DOHH2 (cell line): ENCODE measurements around the gene SH2D2A.

Experiments used
- H3F3A ChIP-seq: fragments of 200-600 bp; sonication (generic), shearing (Covaris generic); 2 replicates; pipeline ENCODE4 v1.6.0; 2016; ENCODE audit warnings: antibody characterized with exemption, mild to moderate bottlenecking; ENCODE audit not compliant: control insufficient read depth, insufficient read depth
- H3K27ac ChIP-seq: fragments of 200-600 bp; sonication (generic); 2 replicates; pipeline ENCODE4 v1.5.1; 2014; ENCODE audit warnings: low read depth, mild to moderate bottlenecking, low read length, moderate library complexity
- H3K27me3 ChIP-seq: fragments of 200-600 bp; sonication (generic); 2 replicates; pipeline ENCODE4 v1.6.1; 2014; ENCODE audit warnings: mild to moderate bottlenecking, low read length, mixed read lengths; ENCODE audit not compliant: control insufficient read depth
- H3K36me3 ChIP-seq: fragments of 200-600 bp; sonication (generic); 2 replicates; pipeline ENCODE4 v1.6.1; 2014; ENCODE audit warnings: mild to moderate bottlenecking, low read length, moderate library complexity, mixed read lengths; ENCODE audit not compliant: control insufficient read depth
- H3K4me1 ChIP-seq: fragments of 200-600 bp; sonication (generic); 2 replicates; pipeline ENCODE4 v1.6.1; 2014; ENCODE audit warnings: mild to moderate bottlenecking, low read length, mixed read lengths; ENCODE audit not compliant: control insufficient read depth
- H3K4me2 ChIP-seq: fragments of 200-600 bp; sonication (generic); 2 replicates; pipeline ENCODE4 v1.6.0; 2014; ENCODE audit warnings: mild to moderate bottlenecking, low read length, moderate library complexity
- H3K4me3 ChIP-seq: fragments of 200-600 bp; sonication (generic); 2 replicates; pipeline ENCODE4 v1.5.1; 2014; ENCODE audit warnings: mild to moderate bottlenecking, low read length, mixed read lengths
- H3K79me2 ChIP-seq: fragments of 200-600 bp; sonication (generic); 2 replicates; pipeline ENCODE4 v1.6.1; 2014; ENCODE audit warnings: mild to moderate bottlenecking, low read length, mixed read lengths; ENCODE audit not compliant: control insufficient read depth
- H3K9me2 ChIP-seq: fragments of 200-600 bp; sonication (generic); replicated peaks from 2 replicates; pipeline ENCODE4 v1.6.1; 2014; ENCODE audit warnings: mild to moderate bottlenecking, low read length, mixed read lengths; ENCODE audit not compliant: control insufficient read depth
- H3K9me3 ChIP-seq: fragments of 200-600 bp; sonication (generic); 2 replicates; pipeline ENCODE4 v1.6.1; 2014; ENCODE audit warnings: antibody characterized with exemption, low read length, mixed read lengths; ENCODE audit not compliant: control insufficient read depth, insufficient read depth
- H4K20me1 ChIP-seq: fragments of 200-600 bp; sonication (generic); 2 replicates; pipeline ENCODE4 v1.6.0; 2014; ENCODE audit warnings: low read depth, mild to moderate bottlenecking, antibody characterized with exemption, low read length, moderate library complexity; ENCODE audit not compliant: control insufficient read depth, insufficient read depth
- EZH2phosphoT487 ChIP-seq: fragments of 200-600 bp; sonication (generic); IDR thresholded peaks from 2 replicates; pipeline ENCODE4 v1.6.1; 2017; ENCODE audit warnings: borderline replicate concordance, mild to moderate bottlenecking, antibody characterized with exemption, low read length, moderate library complexity, mixed read lengths
- TF ChIP-seq, protein P1 (sequence below): fragments of 200-600 bp; sonication (generic); IDR thresholded peaks from one replicate; pipeline ENCODE4 v1.5.1; 2014; ENCODE audit warnings: antibody characterized with exemption, mild to moderate bottlenecking, low read depth, low read length; ENCODE audit not compliant: poor library complexity, severe bottlenecking

SH2D2A gene

GRCh38 chr1:156857532-156857931 is 40.9 kb upstream of the SH2D2A start:
- Histone ChIP-seq H4K20me1 (peaks cover 3% of the 10 kb centered on the region; the same call in 1 of the 2 replicates), H3K27me3 (peaks cover 63% of the 10 kb centered on the region), H3K36me3 (no peaks in the 10 kb centered on the region), H3K4me3 (no peak overlapping the region), H3K9me2 (no peaks in the 10 kb centered on the region), H3K4me2 (no peak overlapping the region), H3K79me2 (no peaks in the 10 kb centered on the region), H3K9me3 (no peaks in the 10 kb centered on the region), H3K27ac (no peak overlapping the region), H3F3A (no peaks in the 10 kb centered on the region), H3K4me1 (peaks cover 10% of the 10 kb centered on the region)
- TF ChIP-seq, protein P1, sequence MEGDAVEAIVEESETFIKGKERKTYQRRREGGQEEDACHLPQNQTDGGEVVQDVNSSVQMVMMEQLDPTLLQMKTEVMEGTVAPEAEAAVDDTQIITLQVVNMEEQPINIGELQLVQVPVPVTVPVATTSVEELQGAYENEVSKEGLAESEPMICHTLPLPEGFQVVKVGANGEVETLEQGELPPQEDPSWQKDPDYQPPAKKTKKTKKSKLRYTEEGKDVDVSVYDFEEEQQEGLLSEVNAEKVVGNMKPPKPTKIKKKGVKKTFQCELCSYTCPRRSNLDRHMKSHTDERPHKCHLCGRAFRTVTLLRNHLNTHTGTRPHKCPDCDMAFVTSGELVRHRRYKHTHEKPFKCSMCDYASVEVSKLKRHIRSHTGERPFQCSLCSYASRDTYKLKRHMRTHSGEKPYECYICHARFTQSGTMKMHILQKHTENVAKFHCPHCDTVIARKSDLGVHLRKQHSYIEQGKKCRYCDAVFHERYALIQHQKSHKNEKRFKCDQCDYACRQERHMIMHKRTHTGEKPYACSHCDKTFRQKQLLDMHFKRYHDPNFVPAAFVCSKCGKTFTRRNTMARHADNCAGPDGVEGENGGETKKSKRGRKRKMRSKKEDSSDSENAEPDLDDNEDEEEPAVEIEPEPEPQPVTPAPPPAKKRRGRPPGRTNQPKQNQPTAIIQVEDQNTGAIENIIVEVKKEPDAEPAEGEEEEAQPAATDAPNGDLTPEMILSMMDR: no peak
- no peak for TF ChIP-seq EZH2phosphoT487

GRCh38 chr1:156856282-156856785 is 39.7 kb upstream of the SH2D2A start:
- peaks cover 10% of the 10 kb centered on the region for H3K4me1 ChIP-seq
- H3K36me3 ChIP-seq: no peaks in the 10 kb centered on the region
- no peaks in the 10 kb centered on the region for H3F3A ChIP-seq
- H3K79me2 ChIP-seq: no peaks in the 10 kb centered on the region
- H3K27me3 ChIP-seq: peaks cover 51% of the 10 kb centered on the region
- H3K9me3 ChIP-seq: no peaks in the 10 kb centered on the region
- peaks cover 3% of the 10 kb centered on the region; the same call in 1 of the 2 replicates for H4K20me1 ChIP-seq
- no peak overlapping the region for H3K27ac ChIP-seq
- H3K4me2 ChIP-seq: no peak overlapping the region
- H3K9me2 ChIP-seq: no peaks in the 10 kb centered on the region
- TF ChIP-seq, protein P1: no peak
- no peak for TF ChIP-seq EZH2phosphoT487
- H3K4me3 ChIP-seq: no peak overlapping the region

DNA sequence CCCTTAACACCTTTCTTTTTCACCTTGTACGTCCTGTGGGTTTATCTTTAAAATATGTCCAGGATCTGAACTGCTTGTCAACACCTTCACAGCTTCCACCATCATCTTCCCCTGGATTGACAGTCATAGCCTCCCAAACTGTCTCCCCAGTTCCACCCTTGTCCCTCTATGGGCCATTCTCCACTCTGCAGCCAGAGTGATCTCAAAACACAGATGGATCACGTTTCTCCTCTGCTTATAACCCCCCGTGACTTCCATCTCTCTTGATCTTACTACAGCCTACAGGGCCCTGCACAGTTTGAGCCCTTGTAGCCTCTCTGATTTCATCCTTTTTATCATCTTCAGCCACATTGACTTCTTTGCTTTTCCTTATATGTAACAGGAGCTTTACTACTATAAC is 38.0 kb upstream of the SH2D2A start:
- TF ChIP-seq, protein P1: no peak
- no peak for TF ChIP-seq EZH2phosphoT487
- Histone ChIP-seq H3K27ac (no peak overlapping the region), H3K9me2 (no peaks in the 10 kb centered on the region), H3K4me2 (no peak overlapping the region), H3K36me3 (no peaks in the 10 kb centered on the region), H3K4me1 (no peaks in the 10 kb centered on the region), H3K9me3 (no peaks in the 10 kb centered on the region), H3F3A (no peaks in the 10 kb centered on the region), H3K79me2 (no peaks in the 10 kb centered on the region), H4K20me1 (no peaks in the 10 kb centered on the region; the same call in 1 of the 2 replicates), H3K27me3 (peaks cover 34% of the 10 kb centered on the region), H3K4me3 (no peak overlapping the region)

DNA sequence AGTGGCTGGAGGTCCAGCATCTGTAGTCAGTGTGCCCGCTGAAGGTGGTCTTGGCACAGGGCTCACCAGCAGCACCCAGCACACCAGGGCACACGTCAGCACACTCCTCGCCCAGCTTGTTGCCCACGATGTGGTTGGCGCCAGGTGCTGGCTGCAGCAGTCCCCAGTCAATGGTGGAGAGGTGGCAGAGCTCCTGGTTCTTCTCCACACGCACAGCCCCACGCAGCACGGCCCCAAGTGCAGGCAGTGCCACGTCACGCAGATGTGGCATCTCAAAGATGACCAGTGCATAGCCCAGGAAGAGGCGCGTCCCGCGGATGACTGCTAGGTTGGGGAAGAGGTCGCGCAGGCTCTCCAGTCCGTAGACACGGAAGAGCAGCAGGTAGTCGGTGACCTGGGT is 37.1 kb upstream of the SH2D2A start:
- Histone ChIP-seq H3K36me3 (no peaks in the 10 kb centered on the region), H3K27me3 (peaks cover 26% of the 10 kb centered on the region), H3K9me3 (no peaks in the 10 kb centered on the region), H3K4me1 (no peaks in the 10 kb centered on the region), H3K4me2 (no peak overlapping the region), H3K27ac (no peak overlapping the region), H3K79me2 (no peaks in the 10 kb centered on the region), H3K4me3 (no peak overlapping the region), H3F3A (no peaks in the 10 kb centered on the region), H4K20me1 (no peaks in the 10 kb centered on the region; the same call in 1 of the 2 replicates), H3K9me2 (no peaks in the 10 kb centered on the region)
- no peak for TF ChIP-seq EZH2phosphoT487
- TF ChIP-seq, protein P1: no peak
